Measurements from ENCODE around the gene ACTR5.
A peak's percentile ranks its signal among the peaks of the same experiment; 100 is the strongest.

Gene ACTR5

GRCh38 chr20:38804682-38805501, 56.6 kb downstream of the ACTR5 start:
- Histone ChIP-seq H3K27me3 (replicated peaks) (peaks cover 29% of the 10 kb centered on the region), H3K36me3 (replicated peaks) (no peaks in the 10 kb centered on the region), H3K4me3 (ENCODE audit: low read depth, low read length) (peak overlapping the region; percentile 45), H3K27ac (no peak overlapping the region)
- no peak for TF ChIP-seq CTCF (IDR thresholded peaks at IDR 0.05; ENCODE audit: low read depth, low read length, missing control alignments)
- DNase-seq = no peak
- in situ Hi-C loops (cut with HindIII; ENCODE audit: low pct_ligation_motif_present, low sequenced_read_pairs) = no loop called here

- in situ Hi-C loops (cut with HindIII; ENCODE audit: low pct_ligation_motif_present, low sequenced_read_pairs) = no loop called here
- no peak for DNase-seq
- no peaks in the 10 kb centered on the region for H3K36me3 ChIP-seq (replicated peaks)
- no peak for TF ChIP-seq CTCF (IDR thresholded peaks at IDR 0.05; ENCODE audit: low read depth, low read length, missing control alignments)
- no peak within 1 kb of the TSS for H3K27ac ChIP-seq
- H3K4me3 ChIP-seq (ENCODE audit: low read depth, low read length) = peak within 1 kb of the TSS; percentile 45
- peaks cover 29% of the 10 kb centered on the region for H3K27me3 ChIP-seq (replicated peaks)
These were observed 57.3 kb downstream of the ACTR5 start, which contains the start of gene PPP1R16B for GRCh38 chr20:38805502-38805957. PPP1R16B (plus strand) TSS chr20:38805697; CDS start chr20:38835926, 30,229 bp downstream.

GRCh38 chr20:38805958-38806854, 57.9 kb downstream of the ACTR5 start:
- no peak for DNase-seq
- peaks cover 32% of the 10 kb centered on the region for H3K27me3 ChIP-seq (replicated peaks)
- no peak overlapping the region for H3K27ac ChIP-seq
- TF ChIP-seq CTCF (IDR thresholded peaks at IDR 0.05; ENCODE audit: low read depth, low read length, missing control alignments) = no peak
- no peaks in the 10 kb centered on the region for H3K36me3 ChIP-seq (replicated peaks)
- in situ Hi-C loops (cut with HindIII; ENCODE audit: low pct_ligation_motif_present, low sequenced_read_pairs) = no loop called here
- peak overlapping the region; percentile 45 for H3K4me3 ChIP-seq (ENCODE audit: low read depth, low read length)

- Histone ChIP-seq H3K4me3 (ENCODE audit: low read depth, low read length) (no peak overlapping the region), H3K27ac (no peak overlapping the region), H3K36me3 (replicated peaks) (no peaks in the 10 kb centered on the region), H3K27me3 (replicated peaks) (peaks cover 32% of the 10 kb centered on the region)
- in situ Hi-C loops (cut with HindIII; ENCODE audit: low pct_ligation_motif_present, low sequenced_read_pairs) = no loop called here
- no peak for DNase-seq
- TF ChIP-seq CTCF (IDR thresholded peaks at IDR 0.05; ENCODE audit: low read depth, low read length, missing control alignments) = no peak
These were observed 58.8 kb downstream of the ACTR5 start for GRCh38 chr20:38806855-38807655.

- no peak for DNase-seq
- H3K27ac ChIP-seq = no peak overlapping the region
- no peak overlapping the region for H3K4me3 ChIP-seq (ENCODE audit: low read depth, low read length)
- no peak for TF ChIP-seq CTCF (IDR thresholded peaks at IDR 0.05; ENCODE audit: low read depth, low read length, missing control alignments)
- H3K36me3 ChIP-seq (replicated peaks) = no peaks in the 10 kb centered on the region
- in situ Hi-C loops (cut with HindIII; ENCODE audit: low pct_ligation_motif_present, low sequenced_read_pairs) = no loop called here
- H3K27me3 ChIP-seq (replicated peaks) = peaks cover 32% of the 10 kb centered on the region
These were observed 61.7 kb downstream of the ACTR5 start for GRCh38 chr20:38809942-38810341.

All from brain microvascular endothelial cell (primary cell).